GM06990 (cell line): ENCODE results near the gene ANKRD62.
"Not testable (repeated sequence)": the region's sequence is repeated elsewhere in the genome, so short reads cannot be mapped to it uniquely, and the experiment has no call there.

Experiments used
- DNase-seq: peaks from one replicate; pipeline ENCODE4 v3.0.0-alpha.2; 2011; ENCODE audit not compliant: insufficient read length; ENCODE audit errors: extremely low read depth
- H3K27me3 ChIP-seq: replicated peaks from 2 replicates; pipeline ENCODE4 v1.6.0; 2011; ENCODE audit warnings: low read length; ENCODE audit not compliant: control insufficient read depth, insufficient read depth
- H3K36me3 ChIP-seq: 2 replicates; pipeline ENCODE4 v1.5.1; 2011; ENCODE audit warnings: low read length; ENCODE audit not compliant: control insufficient read depth, insufficient read depth
- H3K4me3 ChIP-seq: replicated peaks from 2 replicates; pipeline ENCODE4 v1.5.1; 2011; ENCODE audit warnings: low read depth, mild to moderate bottlenecking, control low read depth, low read length
- TF ChIP-seq, protein P1 (sequence below): IDR thresholded peaks from 2 replicates; pipeline ENCODE4 v1.5.1; 2011; ENCODE audit warnings: low read length, control low read depth, mild to moderate bottlenecking, inconsistent platforms; ENCODE audit not compliant: insufficient read depth, poor library complexity, severe bottlenecking

Gene ANKRD62

DNA sequence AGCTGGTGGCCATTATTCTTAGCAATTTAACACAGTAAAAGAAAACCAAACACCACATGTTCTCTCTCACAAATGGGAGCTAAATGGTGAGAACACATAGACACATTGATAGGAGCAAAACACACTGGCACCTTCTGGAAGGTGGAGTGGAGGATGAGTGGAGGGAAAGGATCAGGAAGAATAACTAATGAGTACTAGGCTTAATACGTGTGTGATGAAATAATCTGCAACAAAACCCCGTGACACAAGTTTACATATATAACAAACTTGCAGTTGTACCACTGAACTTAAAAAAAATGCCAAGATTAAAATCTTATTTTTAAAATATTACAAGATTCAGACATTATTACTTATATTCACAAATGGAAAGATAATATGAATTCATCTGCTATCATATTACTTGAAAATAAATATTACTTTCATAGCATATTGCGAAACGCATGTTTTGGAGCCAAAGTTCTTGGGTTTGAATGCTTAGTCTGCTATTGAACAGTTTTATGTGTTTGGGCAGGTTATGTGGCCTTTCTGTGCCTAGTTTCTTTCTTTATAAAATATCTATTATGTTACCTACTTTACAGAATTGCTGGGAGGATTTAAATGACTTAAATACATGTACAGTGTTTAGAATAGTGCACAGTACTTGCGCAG is 20.5 kb downstream of the ANKRD62 start:
- H3K36me3 ChIP-seq, result no peaks in the 10 kb centered on the region
- TF ChIP-seq, protein P1, sequence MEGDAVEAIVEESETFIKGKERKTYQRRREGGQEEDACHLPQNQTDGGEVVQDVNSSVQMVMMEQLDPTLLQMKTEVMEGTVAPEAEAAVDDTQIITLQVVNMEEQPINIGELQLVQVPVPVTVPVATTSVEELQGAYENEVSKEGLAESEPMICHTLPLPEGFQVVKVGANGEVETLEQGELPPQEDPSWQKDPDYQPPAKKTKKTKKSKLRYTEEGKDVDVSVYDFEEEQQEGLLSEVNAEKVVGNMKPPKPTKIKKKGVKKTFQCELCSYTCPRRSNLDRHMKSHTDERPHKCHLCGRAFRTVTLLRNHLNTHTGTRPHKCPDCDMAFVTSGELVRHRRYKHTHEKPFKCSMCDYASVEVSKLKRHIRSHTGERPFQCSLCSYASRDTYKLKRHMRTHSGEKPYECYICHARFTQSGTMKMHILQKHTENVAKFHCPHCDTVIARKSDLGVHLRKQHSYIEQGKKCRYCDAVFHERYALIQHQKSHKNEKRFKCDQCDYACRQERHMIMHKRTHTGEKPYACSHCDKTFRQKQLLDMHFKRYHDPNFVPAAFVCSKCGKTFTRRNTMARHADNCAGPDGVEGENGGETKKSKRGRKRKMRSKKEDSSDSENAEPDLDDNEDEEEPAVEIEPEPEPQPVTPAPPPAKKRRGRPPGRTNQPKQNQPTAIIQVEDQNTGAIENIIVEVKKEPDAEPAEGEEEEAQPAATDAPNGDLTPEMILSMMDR, result no peak

DNA sequence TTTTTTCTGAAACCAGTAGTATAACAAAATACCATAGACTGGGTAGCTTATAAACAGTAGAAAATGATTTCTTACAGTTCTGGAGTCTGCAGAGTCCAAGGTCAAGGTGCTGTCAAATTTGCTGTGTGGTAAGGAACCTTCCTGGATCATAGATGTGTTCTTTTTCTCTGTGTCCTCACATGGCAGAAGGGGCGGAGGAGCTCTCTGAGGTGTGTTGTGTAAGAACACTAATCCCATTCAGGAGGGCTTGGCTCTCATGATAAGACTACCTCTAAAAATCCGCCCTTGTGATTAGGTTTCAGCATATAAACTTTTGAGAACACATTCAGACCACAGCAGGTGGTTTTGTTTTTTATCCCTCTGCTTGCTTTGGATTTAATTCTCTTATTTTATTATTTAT is 25.7 kb downstream of the ANKRD62 start:
- H3K27me3 ChIP-seq, result no peaks in the 10 kb centered on the region
- no peak for DNase-seq

More for the DNA sequence above, 20.5 kb downstream of the ANKRD62 start:
- Histone ChIP-seq H3K27me3 (no peaks in the 10 kb centered on the region), H3K4me3 (no peak overlapping the region)
- no peak for DNase-seq

DNA sequence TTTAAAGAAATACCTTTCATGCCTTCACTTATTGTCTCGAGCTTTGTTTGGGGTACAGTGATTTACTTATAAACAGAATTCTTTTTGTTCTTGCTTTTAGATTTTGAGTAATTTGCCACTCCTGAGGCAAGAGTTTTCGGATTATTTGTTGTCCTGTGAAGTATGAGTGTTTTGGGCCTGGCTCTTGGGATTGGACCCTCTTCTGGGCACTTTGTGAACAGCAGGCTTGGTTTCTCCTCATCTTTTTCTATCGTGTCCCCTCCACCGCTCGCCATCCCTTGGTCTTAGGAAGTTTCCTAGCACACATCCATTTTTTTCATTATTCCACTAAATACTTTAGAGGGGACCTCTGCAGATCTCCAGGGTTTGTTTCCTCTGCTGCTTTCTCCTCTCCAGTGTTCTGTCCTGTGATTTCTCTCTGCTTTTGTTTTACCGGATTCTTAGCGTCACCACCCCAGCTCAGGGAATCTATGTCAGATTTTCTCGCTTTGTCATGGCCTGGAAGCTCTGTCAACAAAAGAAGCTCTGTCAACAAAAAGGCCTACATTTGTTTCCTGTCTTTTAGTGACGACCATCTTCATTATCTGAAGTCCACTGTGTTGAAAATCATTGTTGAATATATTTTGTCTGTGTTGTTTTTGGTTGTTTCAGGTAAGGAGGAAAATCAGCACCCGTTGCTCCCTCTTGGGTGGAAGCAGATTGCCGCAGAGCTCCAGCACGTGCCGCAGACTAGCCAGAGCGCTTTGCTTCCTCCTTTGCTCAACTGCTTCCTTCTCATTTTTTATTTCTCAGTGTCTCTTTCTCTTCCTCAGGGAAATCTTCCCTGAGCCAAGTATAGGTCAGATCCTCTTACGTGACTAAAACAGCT is 27.8 kb downstream of the ANKRD62 start:
- Histone ChIP-seq H3K36me3 (no peaks in the 10 kb centered on the region), H3K4me3 (no peak overlapping the region), H3K27me3 (no peaks in the 10 kb centered on the region)
- no peak for DNase-seq
- TF ChIP-seq, protein P1, result peak; percentile 22

More for the DNA sequence above, 25.7 kb downstream of the ANKRD62 start:
- H3K4me3 ChIP-seq, result no peak overlapping the region
- no peaks in the 10 kb centered on the region for H3K36me3 ChIP-seq
- TF ChIP-seq, protein P1, result no peak

DNA sequence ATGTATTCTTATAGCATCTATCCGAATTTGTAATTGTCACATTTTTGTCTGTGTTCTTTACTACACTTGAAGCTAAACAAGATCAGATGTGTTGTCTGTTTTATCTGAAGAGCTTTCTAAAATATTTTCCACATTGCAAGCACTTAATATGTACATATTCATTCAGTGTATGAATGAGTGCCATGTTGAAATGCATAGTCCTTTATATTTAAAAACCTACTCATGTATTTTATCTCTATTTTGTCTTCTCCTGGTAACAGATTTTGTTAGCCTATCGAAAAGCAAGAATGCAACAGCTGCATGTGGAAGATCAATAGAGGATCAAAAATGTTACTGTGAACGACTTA is 28.4 kb downstream of the ANKRD62 start:
- H3K4me3 ChIP-seq, H3K36me3 ChIP-seq, H3K27me3 ChIP-seq, DNase-seq: not testable (repeated sequence)

DNA sequence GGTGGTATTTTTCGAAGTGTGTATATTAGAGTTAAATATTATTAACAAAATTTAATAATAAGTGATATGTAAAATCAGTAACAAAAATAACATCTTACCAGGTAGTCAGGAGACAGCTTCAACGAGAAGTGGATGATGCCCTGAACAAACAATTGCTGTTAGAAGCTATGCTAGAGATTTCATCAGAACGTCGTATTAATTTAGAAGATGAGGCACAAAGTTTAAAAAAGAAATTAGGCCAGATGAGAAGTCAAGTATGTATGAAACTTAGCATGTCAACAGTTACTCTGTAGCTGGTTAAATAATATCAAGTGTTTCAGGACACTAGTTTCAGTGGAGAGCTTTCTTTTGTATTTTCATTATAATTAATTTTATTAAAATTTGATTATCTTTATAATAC is 34.0 kb downstream of the ANKRD62 start:
- not testable (repeated sequence) for H3K36me3 ChIP-seq, H3K4me3 ChIP-seq, DNase-seq, H3K27me3 ChIP-seq

DNA sequence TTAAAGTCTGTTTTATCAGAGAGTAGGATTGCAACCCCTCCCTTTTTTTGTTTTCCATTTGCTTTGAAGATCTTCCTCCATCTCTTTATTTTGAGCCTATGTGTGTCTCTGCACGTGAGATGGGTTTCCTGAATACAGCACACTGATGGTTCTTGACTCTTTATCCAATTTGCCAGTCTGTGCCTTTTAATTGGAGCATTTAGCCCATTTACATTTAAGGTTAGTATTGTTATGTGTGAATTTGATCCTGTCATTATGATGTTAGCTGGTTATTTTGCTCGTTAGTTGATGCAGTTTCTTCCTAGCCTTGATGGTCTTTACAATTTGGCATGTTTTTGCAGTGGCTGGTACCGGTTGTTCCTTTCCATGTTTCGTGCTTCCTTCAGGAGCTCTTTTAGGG is 45.2 kb downstream of the ANKRD62 start:
- H3K36me3 ChIP-seq, DNase-seq, H3K4me3 ChIP-seq, H3K27me3 ChIP-seq: not testable (repeated sequence)

DNA sequence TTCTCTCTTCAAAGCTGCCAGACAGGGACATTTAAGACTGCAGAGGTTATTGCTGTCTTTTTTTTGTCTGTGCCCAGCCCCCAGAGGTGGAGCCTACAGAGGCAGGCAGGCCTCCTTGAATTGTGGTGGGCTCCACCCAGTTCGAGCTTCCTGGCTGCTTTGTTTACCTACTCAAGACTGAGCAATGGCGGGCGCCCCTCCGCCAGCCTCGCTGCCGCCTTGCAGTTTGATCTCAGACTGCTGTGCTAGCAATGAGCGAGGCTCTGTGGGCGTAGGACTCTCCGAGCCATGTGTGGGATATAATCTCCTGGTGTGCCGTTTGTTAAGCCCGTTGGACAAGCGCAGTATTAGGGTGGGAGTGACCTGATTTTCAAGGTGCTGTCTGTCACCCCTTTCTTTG is 47.2 kb downstream of the ANKRD62 start:
- not testable (repeated sequence) for H3K4me3 ChIP-seq, DNase-seq, H3K36me3 ChIP-seq, H3K27me3 ChIP-seq

DNA sequence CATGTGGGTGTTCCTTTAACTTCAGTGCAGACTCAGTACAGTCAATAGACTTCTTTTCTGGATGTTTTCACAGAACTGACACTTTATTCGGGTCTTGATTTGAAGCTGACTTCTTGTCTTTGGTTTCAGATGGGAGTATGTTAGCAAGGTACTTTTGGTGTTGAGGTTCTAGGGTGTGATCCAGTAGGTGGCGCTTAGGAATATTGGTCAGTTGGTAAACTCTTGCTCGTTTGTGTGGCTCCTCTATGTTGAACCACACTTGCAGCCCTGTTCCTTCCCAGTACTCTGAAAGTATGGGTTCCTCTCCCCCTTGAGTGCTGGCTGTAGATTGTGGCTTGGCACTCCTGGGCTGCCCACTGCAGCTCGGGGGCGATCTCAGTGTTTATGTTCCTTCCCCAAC is 48.1 kb downstream of the ANKRD62 start:
- H3K36me3 ChIP-seq, H3K27me3 ChIP-seq, DNase-seq, H3K4me3 ChIP-seq: not testable (repeated sequence)

DNA sequence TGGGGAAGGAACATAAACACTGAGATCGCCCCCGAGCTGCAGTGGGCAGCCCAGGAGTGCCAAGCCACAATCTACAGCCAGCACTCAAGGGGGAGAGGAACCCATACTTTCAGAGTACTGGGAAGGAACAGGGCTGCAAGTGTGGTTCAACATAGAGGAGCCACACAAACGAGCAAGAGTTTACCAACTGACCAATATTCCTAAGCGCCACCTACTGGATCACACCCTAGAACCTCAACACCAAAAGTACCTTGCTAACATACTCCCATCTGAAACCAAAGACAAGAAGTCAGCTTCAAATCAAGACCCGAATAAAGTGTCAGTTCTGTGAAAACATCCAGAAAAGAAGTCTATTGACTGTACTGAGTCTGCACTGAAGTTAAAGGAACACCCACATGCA is 55.8 kb downstream of the ANKRD62 start:
- not testable (repeated sequence) for H3K27me3 ChIP-seq, DNase-seq, H3K36me3 ChIP-seq, H3K4me3 ChIP-seq
